HG03108 (cell line): Measurements from ENCODE around the gene NVL.
"Not testable (repeated sequence)": the region's sequence is repeated elsewhere in the genome, so short reads cannot be mapped to it uniquely, and the experiment has no call there.

ENCODE experiments used
- ATAC-seq: cut with Tn5 transposase; IDR thresholded peaks from one replicate; pipeline ENCODE4 v1.9.1; 2021; ENCODE audit warnings: moderate library complexity; ENCODE audit not compliant: unreplicated experiment

NVL gene

DNA sequence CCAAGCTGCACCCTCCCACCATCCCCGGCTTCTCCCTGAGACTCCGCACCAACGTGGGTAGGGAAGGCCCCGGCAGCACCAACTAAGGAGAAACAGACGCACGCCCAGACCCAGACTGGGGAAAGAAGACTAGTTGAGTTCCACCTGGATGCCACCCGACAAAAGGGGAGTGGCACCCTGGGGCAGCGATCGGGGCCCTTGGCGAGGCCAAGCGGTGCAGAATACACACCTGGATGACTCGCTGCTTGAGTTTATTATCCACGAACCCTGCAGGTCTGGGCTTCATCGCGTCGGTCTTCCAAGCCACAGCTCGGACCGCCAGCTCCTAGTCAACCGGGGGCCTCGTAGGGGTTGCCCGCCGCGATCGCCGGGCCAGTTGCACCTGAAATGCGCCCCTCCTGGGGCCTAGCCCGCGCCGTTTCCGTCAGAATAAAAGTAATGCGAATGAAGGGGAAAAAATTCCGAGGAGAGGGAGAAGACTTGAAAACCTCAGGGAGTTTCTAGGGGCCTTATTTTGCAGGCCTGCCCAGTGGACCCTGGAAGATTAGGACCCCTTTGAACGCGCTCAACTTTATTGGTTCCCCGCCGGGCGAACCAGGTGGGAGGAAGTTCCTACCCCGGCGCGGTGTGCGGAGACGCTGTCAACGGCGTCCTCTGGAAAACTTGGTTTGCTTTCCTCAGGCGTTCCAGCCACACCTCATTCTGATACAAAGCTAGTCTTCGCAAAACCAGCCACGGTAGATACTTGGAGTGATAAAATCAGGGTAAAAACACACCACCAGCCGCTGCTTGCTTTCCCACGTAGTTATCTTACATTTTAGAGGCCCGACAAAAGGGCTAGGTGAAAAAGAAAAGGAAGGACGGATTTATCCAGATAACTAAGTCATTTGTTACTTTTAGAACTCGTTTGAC lies at the start of gene NVL:
Gene NVL, minus strand, starts transcription at position 331 of the 912 bp plus-strand sequence. Its CDS starts 45 bp downstream, at position 286.
- peak; percentile 79 for ATAC-seq

DNA sequence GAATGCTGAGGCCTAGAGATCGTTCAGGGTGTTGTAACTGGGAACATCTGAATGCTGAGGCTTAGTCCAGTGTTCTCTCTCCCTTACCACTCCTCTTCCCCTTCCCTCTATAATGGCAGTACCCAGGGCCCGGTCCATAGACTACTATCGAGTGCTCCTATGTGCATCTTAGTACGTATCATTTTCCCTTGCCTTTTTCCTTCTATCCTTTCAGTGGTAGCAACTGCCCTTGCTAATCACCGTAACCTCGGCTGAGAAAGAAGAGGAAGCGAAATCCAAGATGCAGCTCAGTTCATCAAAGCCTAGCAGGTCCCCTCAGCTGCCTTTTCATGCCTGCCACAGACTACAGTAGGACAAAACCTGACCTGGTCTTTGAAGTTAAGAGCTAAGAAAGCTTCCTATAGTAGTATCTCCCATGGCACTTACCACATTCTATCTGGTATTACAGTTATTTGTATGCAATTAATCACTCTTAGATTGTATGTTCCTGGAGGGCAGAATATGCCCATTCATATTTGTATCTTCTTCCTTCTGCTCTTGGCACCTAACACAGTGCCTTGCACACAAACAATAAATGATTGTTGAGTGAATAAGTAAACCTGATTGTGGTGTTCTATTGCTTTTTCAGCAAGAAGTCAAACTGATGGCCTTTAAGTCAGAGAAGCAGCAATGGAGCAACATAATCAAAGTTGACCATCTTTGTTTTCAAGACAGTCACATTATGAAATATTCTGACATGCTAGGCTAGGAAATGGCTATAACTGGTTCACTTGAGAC lies 49.1 kb upstream of the NVL start:
- ATAC-seq, result peak; percentile 44

GRCh38 chr1:224377676-224378006 lies 47.7 kb upstream of the NVL start:
- peak; percentile 52 for ATAC-seq

- ATAC-seq, result no peak
Measured at GRCh38 chr1:224375059-224375458, 45.1 kb upstream of the NVL start.

GRCh38 chr1:224373008-224373590 lies 43.1 kb upstream of the NVL start:
- ATAC-seq, result no peak

GRCh38 chr1:224368409-224368808 lies 38.4 kb upstream of the NVL start:
- ATAC-seq, result peak; percentile 87

- ATAC-seq, result no peak
Measured at GRCh38 chr1:224359207-224359606, 29.2 kb upstream of the NVL start.

DNA sequence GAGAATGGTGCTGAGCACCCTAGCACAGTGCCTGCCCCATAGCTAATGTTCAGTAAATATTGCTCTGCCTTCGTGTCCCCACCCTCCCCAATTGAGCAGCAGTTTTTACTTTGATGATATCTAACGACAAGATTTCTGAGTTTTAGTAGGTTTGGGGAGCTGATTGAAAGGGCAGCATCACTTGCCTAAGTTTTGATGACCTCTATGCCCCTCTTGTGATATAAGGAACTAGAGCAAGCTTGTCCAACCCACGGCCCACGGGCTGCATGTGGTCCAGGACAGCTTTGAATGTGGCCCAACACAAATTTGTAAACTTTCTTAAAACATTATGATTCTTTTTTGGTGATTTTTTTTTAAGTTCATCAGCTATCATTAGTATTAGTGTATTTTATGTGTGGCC lies 28.3 kb upstream of the NVL start:
- ATAC-seq, result no peak

DNA sequence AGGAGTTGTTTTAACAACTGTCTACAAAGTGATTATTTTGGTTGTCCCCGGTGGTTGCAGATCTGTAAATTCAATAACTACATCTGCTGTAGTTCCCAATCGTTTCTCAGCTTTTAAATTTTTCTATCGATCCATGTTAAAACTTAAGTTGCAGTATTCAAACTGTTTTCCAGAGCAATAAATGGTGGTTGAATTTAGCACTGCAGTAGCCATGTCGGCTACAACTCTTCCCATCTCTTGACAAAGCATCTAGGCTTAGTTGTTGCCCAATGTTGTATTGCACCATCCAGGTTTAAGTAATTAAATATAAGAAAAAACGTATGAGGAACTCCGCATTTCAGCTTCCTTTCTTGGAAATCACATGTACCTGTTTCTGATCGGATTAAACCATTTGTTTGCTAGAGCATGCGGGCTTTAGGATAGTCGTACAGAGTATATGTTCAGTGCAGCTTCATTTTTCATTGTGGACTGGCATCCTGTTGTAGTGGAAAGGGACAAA lies 27.7 kb upstream of the NVL start:
- ATAC-seq, result no peak

DNA sequence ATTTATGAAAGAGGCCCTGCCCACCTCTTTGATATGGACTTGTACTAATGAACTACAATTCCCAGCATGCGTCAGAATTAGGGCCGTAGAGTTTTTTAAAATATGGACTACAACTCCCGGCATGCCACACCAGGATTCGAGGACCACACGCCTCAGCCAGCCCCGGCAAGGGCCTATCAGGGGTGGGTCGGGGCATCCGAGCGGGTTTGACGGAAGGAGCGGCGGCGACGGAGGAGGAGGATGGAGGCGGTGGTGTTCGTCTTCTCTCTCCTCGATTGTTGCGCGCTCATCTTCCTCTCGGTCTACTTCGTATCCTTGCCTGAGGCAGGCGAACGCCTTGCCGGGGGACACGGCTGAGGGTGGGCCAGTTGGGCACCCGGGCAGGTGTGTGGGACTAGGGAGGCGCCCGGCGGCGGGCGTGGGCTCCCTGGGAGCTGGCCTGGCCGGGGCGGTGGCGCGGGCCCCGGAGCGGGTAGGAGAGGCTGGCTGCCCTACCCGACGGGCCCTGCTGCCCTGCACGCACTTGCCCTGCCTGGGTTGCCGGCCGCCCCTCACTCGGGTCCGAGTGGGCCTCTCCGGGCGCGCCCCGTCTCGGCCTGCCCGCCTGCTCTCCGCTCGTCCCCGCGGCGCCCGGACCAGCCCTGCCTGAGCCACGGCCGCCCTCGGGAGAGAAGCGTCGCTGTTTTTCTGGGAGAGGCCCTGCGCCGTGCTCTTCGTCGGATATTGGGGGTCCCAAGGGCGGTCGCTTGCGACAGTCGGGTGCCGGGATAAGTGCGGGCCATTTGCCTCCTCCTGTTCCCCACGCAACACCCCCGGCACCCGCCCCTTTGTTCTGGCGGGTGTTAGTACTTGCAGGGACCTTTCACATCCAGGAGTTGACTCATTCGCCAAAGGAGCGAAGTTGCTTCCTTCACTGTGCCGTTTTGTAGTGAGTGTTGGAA lies 27.0 kb upstream of the NVL start, which contains the start of gene CNIH4:
Gene CNIH4, plus strand, starts transcription at position 195 of the 941 bp plus-strand sequence. Its CDS starts 46 bp downstream, at position 241.
- peak; percentile 99 for ATAC-seq

- ATAC-seq, result no peak
Measured at GRCh38 chr1:224353975-224354925, 24.3 kb upstream of the NVL start.

- not testable (repeated sequence) for ATAC-seq
Measured at GRCh38 chr1:224352436-224353085, 22.6 kb upstream of the NVL start.

- ATAC-seq, result not testable (repeated sequence)
Measured at GRCh38 chr1:224349716-224350115, 19.7 kb upstream of the NVL start.

DNA sequence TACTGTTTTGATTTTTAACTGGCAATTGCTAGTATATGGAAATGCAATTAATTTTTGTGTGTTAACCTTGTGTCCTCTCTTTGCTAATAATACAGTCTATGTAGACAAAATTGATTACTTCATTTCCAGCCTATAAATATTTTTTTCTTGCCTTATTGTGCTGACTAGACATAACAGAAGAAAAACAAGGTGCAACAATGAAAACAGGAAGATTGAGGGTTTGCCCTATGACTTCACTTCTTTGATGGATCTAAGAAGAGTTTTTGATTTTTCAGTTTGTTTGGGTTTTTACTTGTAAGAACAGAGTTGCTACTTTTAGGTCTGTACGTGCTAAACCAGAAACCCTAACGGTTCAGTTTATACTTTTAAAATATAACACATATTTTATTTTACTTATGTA lies 18.2 kb upstream of the NVL start:
- no peak for ATAC-seq

GRCh38 chr1:224343679-224344078 lies 13.7 kb upstream of the NVL start:
- no peak for ATAC-seq

- not testable (repeated sequence) for ATAC-seq
Measured at GRCh38 chr1:224340453-224341384, 10.7 kb upstream of the NVL start.

GRCh38 chr1:224339442-224340033 lies 9.6 kb upstream of the NVL start:
- ATAC-seq, result no peak
